ENCODE measurements around the gene ANAPC2.
"Not testable (repeated sequence)": the region's sequence is repeated elsewhere in the genome, so short reads cannot be mapped to it uniquely, and the experiment has no call there.

Gene ANAPC2

GRCh38 chr9:137136261-137136880, 52.0 kb downstream of the ANAPC2 start:
- Histone ChIP-seq H3K4me1 (ENCODE audit: control insufficient read depth in 2 of 2, insufficient read depth in 1 of 2, low read depth in 1 of 2, low read length in 2 of 2) (peaks cover 0 to 2% of the 10 kb centered on the region in 2 donors), H3K79me1 (ENCODE audit: low read depth, low read length) (peaks cover 2% of the 10 kb centered on the region), H3K4me2 (ENCODE audit: insufficient read depth, low read length, poor library complexity, severe bottlenecking) (no peak overlapping the region), H4K91ac (ENCODE audit: low read depth, low read length, poor library complexity) (no peak overlapping the region), H3K4ac (ENCODE audit: low read length) (no peak overlapping the region), H2AFZ (ENCODE audit: low read length) (no peak overlapping the region), H4K8ac (ENCODE audit: low read depth, low read length) (no peak overlapping the region), H3K18ac (ENCODE audit: low read length) (no peak overlapping the region), H3K9ac (ENCODE audit: low read depth, low read length, poor library complexity) (no peak overlapping the region), H3K27me3 (ENCODE audit: control insufficient read depth in 3 of 3, insufficient read depth in 3 of 3, low read depth in 1 of 3, low read length in 3 of 3) (peaks cover 10 to 59% (median 56%) of the 10 kb centered on the region in 3 experiments), H3K23ac (ENCODE audit: low read depth, low read length, poor library complexity) (peak overlapping the region; percentile 43), H2BK15ac (ENCODE audit: low read length) (no peak overlapping the region), H2BK120ac (ENCODE audit: low read depth, low read length) (no peak overlapping the region), H3K4me3 (ENCODE audit: low read length in 2 of 2) (no peak overlapping the region), H2AK5ac (ENCODE audit: low read depth, low read length) (no peak overlapping the region), H3K36me3 (replicated peaks in 1 of 2; ENCODE audit: control insufficient read depth in 2 of 2, insufficient read depth in 2 of 2, low read length in 2 of 2) (no peaks in the 10 kb centered on the region), H2BK12ac (ENCODE audit: low read length) (no peak overlapping the region), H3K14ac (ENCODE audit: low read length) (no peak overlapping the region), H3K27ac (replicated peaks; ENCODE audit: low read length) (no peak overlapping the region), H2BK5ac (ENCODE audit: low read length) (no peak overlapping the region), H3K9me3 (replicated peaks in 1 of 2; ENCODE audit: control insufficient read depth in 2 of 2, insufficient read depth in 1 of 2, low read depth in 1 of 2, low read length in 2 of 2) (peaks cover 0 to 5% of the 10 kb centered on the region in 2 donors)
- WGBS, 2 donors (ENCODE audit: extremely low coverage in 2 of 2, insufficient read length in 2 of 2, insufficient replicate concordance in 1 of 2) = no CpG with 5 or more reads among the region's 27 CpGs
- no peak for DNase-seq (ENCODE audit: low spot score)

GRCh38 chr9:137135154-137135553, 53.2 kb downstream of the ANAPC2 start:
- DNase-seq (ENCODE audit: low spot score); H3K4me1 ChIP-seq (ENCODE audit: control insufficient read depth in 2 of 2, insufficient read depth in 1 of 2, low read depth in 1 of 2, low read length in 2 of 2); H3K9me3 ChIP-seq (replicated peaks in 1 of 2; ENCODE audit: control insufficient read depth in 2 of 2, insufficient read depth in 1 of 2, low read depth in 1 of 2, low read length in 2 of 2); H3K9ac ChIP-seq (ENCODE audit: low read depth, low read length, poor library complexity); H3K4me2 ChIP-seq (ENCODE audit: insufficient read depth, low read length, poor library complexity, severe bottlenecking); H2BK12ac ChIP-seq (ENCODE audit: low read length); H2BK120ac ChIP-seq (ENCODE audit: low read depth, low read length); H3K14ac ChIP-seq (ENCODE audit: low read length); H3K27ac ChIP-seq (replicated peaks; ENCODE audit: low read length); H2BK15ac ChIP-seq (ENCODE audit: low read length); H3K4me3 ChIP-seq (ENCODE audit: low read length in 2 of 2); H4K91ac ChIP-seq (ENCODE audit: low read depth, low read length, poor library complexity); H4K8ac ChIP-seq (ENCODE audit: low read depth, low read length); H2AFZ ChIP-seq (ENCODE audit: low read length); H2BK5ac ChIP-seq (ENCODE audit: low read length); H3K18ac ChIP-seq (ENCODE audit: low read length); H3K4ac ChIP-seq (ENCODE audit: low read length); H3K36me3 ChIP-seq (replicated peaks in 1 of 2; ENCODE audit: control insufficient read depth in 2 of 2, insufficient read depth in 2 of 2, low read length in 2 of 2); H3K79me1 ChIP-seq (ENCODE audit: low read depth, low read length); H3K23ac ChIP-seq (ENCODE audit: low read depth, low read length, poor library complexity); H2AK5ac ChIP-seq (ENCODE audit: low read depth, low read length): not testable (repeated sequence)
- WGBS, 2 donors (ENCODE audit: extremely low coverage in 2 of 2, insufficient read length in 2 of 2, insufficient replicate concordance in 1 of 2) = no CpG with 5 or more reads among the region's 9 CpGs
- H3K27me3 ChIP-seq (ENCODE audit: control insufficient read depth in 3 of 3, insufficient read depth in 3 of 3, low read depth in 1 of 3, low read length in 3 of 3) = peaks cover 11 to 49% (median 46%) of the 10 kb centered on the region in 3 experiments

GRCh38 chr9:137134191-137134590, 54.2 kb downstream of the ANAPC2 start:
- H4K91ac ChIP-seq (ENCODE audit: low read depth, low read length, poor library complexity) = no peak overlapping the region
- no peak overlapping the region for H3K27ac ChIP-seq (replicated peaks; ENCODE audit: low read length)
- peaks cover 3% of the 10 kb centered on the region for H3K79me1 ChIP-seq (ENCODE audit: low read depth, low read length)
- no peak overlapping the region for H3K18ac ChIP-seq (ENCODE audit: low read length)
- H3K27me3 ChIP-seq (ENCODE audit: control insufficient read depth in 3 of 3, insufficient read depth in 3 of 3, low read depth in 1 of 3, low read length in 3 of 3) = peaks cover 8 to 40% (median 37%) of the 10 kb centered on the region in 3 experiments
- no peak overlapping the region for H3K4me2 ChIP-seq (ENCODE audit: insufficient read depth, low read length, poor library complexity, severe bottlenecking)
- no peak overlapping the region for H3K4ac ChIP-seq (ENCODE audit: low read length)
- no peaks in the 10 kb centered on the region for H3K9me3 ChIP-seq (replicated peaks in 1 of 2; ENCODE audit: control insufficient read depth in 2 of 2, insufficient read depth in 1 of 2, low read depth in 1 of 2, low read length in 2 of 2)
- no peak overlapping the region for H3K9ac ChIP-seq (ENCODE audit: low read depth, low read length, poor library complexity)
- no peak overlapping the region for H3K4me3 ChIP-seq (ENCODE audit: low read length in 2 of 2)
- H3K14ac ChIP-seq (ENCODE audit: low read length) = no peak overlapping the region
- H4K8ac ChIP-seq (ENCODE audit: low read depth, low read length) = no peak overlapping the region
- no peak overlapping the region for H3K23ac ChIP-seq (ENCODE audit: low read depth, low read length, poor library complexity)
- H3K4me1 ChIP-seq (ENCODE audit: control insufficient read depth in 2 of 2, insufficient read depth in 1 of 2, low read depth in 1 of 2, low read length in 2 of 2) = peaks cover 0 to 4% of the 10 kb centered on the region in 2 donors
- H2BK120ac ChIP-seq (ENCODE audit: low read depth, low read length) = no peak overlapping the region
- no peaks in the 10 kb centered on the region for H3K36me3 ChIP-seq (replicated peaks in 1 of 2; ENCODE audit: control insufficient read depth in 2 of 2, insufficient read depth in 2 of 2, low read length in 2 of 2)
- no peak overlapping the region for H2AK5ac ChIP-seq (ENCODE audit: low read depth, low read length)
- WGBS, 2 donors (ENCODE audit: extremely low coverage in 2 of 2, insufficient read length in 2 of 2, insufficient replicate concordance in 1 of 2) = no CpG with 5 or more reads among the region's 4 CpGs
- H2AFZ ChIP-seq (ENCODE audit: low read length) = no peak overlapping the region
- no peak overlapping the region for H2BK12ac ChIP-seq (ENCODE audit: low read length)
- DNase-seq (ENCODE audit: low spot score) = no peak
- H2BK5ac ChIP-seq (ENCODE audit: low read length) = no peak overlapping the region
- H2BK15ac ChIP-seq (ENCODE audit: low read length) = no peak overlapping the region

GRCh38 chr9:137130176-137130755, 58.1 kb downstream of the ANAPC2 start:
- Histone ChIP-seq H4K8ac (ENCODE audit: low read depth, low read length) (peak overlapping the region; percentile 43), H3K79me1 (ENCODE audit: low read depth, low read length) (peaks cover 6% of the 10 kb centered on the region), H3K4me2 (ENCODE audit: insufficient read depth, low read length, poor library complexity, severe bottlenecking) (peak overlapping the region; percentile 81), H3K14ac (ENCODE audit: low read length) (peak overlapping the region; percentile 38), H2AFZ (ENCODE audit: low read length) (peak overlapping the region; percentile 98), H3K36me3 (replicated peaks in 1 of 2; ENCODE audit: control insufficient read depth in 2 of 2, insufficient read depth in 2 of 2, low read length in 2 of 2) (no peaks in the 10 kb centered on the region), H3K4ac (ENCODE audit: low read length) (peak overlapping the region; percentile 66), H2BK5ac (ENCODE audit: low read length) (peak overlapping the region; percentile 90), H3K9me3 (replicated peaks in 1 of 2; ENCODE audit: control insufficient read depth in 2 of 2, insufficient read depth in 1 of 2, low read depth in 1 of 2, low read length in 2 of 2) (no peaks in the 10 kb centered on the region), H4K91ac (ENCODE audit: low read depth, low read length, poor library complexity) (no peak overlapping the region), H3K4me3 (ENCODE audit: low read length in 2 of 2) (peak overlapping the region; percentile 91 to 93), H3K9ac (ENCODE audit: low read depth, low read length, poor library complexity) (peak overlapping the region; percentile 77), H2BK12ac (ENCODE audit: low read length) (no peak overlapping the region), H3K18ac (ENCODE audit: low read length) (peak overlapping the region; percentile 92), H3K27me3 (ENCODE audit: control insufficient read depth in 3 of 3, insufficient read depth in 3 of 3, low read depth in 1 of 3, low read length in 3 of 3) (peaks cover 0 to 6% (median 2%) of the 10 kb centered on the region in 3 experiments), H2BK120ac (ENCODE audit: low read depth, low read length) (no peak overlapping the region), H2AK5ac (ENCODE audit: low read depth, low read length) (peak overlapping the region; percentile 74), H3K23ac (ENCODE audit: low read depth, low read length, poor library complexity) (peak overlapping the region; percentile 98), H2BK15ac (ENCODE audit: low read length) (peak overlapping the region; percentile 30), H3K27ac (replicated peaks; ENCODE audit: low read length) (no peak overlapping the region), H3K4me1 (ENCODE audit: control insufficient read depth in 2 of 2, insufficient read depth in 1 of 2, low read depth in 1 of 2, low read length in 2 of 2) (peaks cover 6 to 15% of the 10 kb centered on the region in 2 donors)
- no peak for DNase-seq (ENCODE audit: low spot score)
- no CpG with 5 or more reads among the region's 58 CpGs for WGBS, 2 donors (ENCODE audit: extremely low coverage in 2 of 2, insufficient read length in 2 of 2, insufficient replicate concordance in 1 of 2)

All from neuronal stem cell (in vitro differentiated cells).